ENCODE data around the gene ADAMTS3. TPM values are rescaled to one million over a fixed set of nuclear protein-coding genes. Genes with fewer than 3 reads are reported as not detected.

ADAMTS3 gene
- total and polyA plus RNA-seq, 2 experiments from 2014 or later, result 1.2 to 3.7 TPM

DNA sequence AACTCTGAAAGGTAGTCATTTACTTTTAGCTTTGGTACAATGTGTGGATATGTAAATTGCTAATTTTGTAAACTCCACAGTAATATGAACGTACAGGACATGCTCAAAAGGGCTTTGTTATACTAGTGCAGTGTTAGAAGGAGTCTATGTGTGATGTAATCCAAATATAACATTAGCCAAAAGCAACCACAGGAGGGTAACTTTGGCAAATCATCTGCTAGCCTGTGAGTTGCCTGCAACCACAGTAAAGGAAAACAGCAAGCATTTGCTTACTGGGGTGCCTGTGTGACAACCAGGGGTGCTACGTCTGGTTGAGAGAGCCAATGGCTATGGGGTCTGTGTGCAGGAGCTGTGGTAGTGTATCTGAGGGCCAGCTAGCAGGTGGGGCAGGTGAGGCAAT lies 245.8 kb downstream of the ADAMTS3 start:
- DNase-seq (ENCODE audit: low spot score), result no peak
- Mint-ChIP-seq H3K36me3 (ENCODE audit: low read depth) (no peaks in the 10 kb centered on the region), H3K27ac (peak overlapping the region; percentile 61), H3K4me1 (peaks cover 11% of the 10 kb centered on the region; the same call in 2 of the 3 replicates), H3K4me3 (no peak overlapping the region), H3K9me3 (no peaks in the 10 kb centered on the region), H3K27me3 (ENCODE audit: insufficient read depth, low read depth, poor library complexity) (no peaks in the 10 kb centered on the region)
- Histone ChIP-seq H3K36me3 (ENCODE audit: insufficient read depth) (no peaks in the 10 kb centered on the region), H3K4me1 (ENCODE audit: insufficient read depth) (peaks cover 7% of the 10 kb centered on the region; the same call in 1 of the 2 replicates), H3K79me2 (replicated peaks; ENCODE audit: insufficient read depth) (no peaks in the 10 kb centered on the region), H3F3A (replicated peaks; ENCODE audit: low read depth) (no peaks in the 10 kb centered on the region), H3K9me2 (ENCODE audit: insufficient read depth) (no peaks in the 10 kb centered on the region), H3K4me3 (no peak overlapping the region), H3K4me2 (no peak overlapping the region; the same call in 1 of the 2 replicates), H3K27me3 (ENCODE audit: insufficient read depth) (no peaks in the 10 kb centered on the region), H2AFZ (no peak overlapping the region), H3K27ac (ENCODE audit: low read depth) (no peak overlapping the region), H4K20me1 (replicated peaks; ENCODE audit: insufficient read depth) (no peaks in the 10 kb centered on the region)
- ATAC-seq, result no peak
- no peak for TF ChIP-seq ZNF114 (CRISPR knock-in tag; IDR thresholded peaks at IDR 0.05)
- no peak for TF ChIP-seq ZNF331 (CRISPR knock-in tag; IDR thresholded peaks at IDR 0.05; ENCODE audit: low read depth)
- no peak for TF ChIP-seq JUNB (IDR thresholded peaks at IDR 0.05; ENCODE audit: unreplicated experiment)
- TF ChIP-seq, protein P1, sequence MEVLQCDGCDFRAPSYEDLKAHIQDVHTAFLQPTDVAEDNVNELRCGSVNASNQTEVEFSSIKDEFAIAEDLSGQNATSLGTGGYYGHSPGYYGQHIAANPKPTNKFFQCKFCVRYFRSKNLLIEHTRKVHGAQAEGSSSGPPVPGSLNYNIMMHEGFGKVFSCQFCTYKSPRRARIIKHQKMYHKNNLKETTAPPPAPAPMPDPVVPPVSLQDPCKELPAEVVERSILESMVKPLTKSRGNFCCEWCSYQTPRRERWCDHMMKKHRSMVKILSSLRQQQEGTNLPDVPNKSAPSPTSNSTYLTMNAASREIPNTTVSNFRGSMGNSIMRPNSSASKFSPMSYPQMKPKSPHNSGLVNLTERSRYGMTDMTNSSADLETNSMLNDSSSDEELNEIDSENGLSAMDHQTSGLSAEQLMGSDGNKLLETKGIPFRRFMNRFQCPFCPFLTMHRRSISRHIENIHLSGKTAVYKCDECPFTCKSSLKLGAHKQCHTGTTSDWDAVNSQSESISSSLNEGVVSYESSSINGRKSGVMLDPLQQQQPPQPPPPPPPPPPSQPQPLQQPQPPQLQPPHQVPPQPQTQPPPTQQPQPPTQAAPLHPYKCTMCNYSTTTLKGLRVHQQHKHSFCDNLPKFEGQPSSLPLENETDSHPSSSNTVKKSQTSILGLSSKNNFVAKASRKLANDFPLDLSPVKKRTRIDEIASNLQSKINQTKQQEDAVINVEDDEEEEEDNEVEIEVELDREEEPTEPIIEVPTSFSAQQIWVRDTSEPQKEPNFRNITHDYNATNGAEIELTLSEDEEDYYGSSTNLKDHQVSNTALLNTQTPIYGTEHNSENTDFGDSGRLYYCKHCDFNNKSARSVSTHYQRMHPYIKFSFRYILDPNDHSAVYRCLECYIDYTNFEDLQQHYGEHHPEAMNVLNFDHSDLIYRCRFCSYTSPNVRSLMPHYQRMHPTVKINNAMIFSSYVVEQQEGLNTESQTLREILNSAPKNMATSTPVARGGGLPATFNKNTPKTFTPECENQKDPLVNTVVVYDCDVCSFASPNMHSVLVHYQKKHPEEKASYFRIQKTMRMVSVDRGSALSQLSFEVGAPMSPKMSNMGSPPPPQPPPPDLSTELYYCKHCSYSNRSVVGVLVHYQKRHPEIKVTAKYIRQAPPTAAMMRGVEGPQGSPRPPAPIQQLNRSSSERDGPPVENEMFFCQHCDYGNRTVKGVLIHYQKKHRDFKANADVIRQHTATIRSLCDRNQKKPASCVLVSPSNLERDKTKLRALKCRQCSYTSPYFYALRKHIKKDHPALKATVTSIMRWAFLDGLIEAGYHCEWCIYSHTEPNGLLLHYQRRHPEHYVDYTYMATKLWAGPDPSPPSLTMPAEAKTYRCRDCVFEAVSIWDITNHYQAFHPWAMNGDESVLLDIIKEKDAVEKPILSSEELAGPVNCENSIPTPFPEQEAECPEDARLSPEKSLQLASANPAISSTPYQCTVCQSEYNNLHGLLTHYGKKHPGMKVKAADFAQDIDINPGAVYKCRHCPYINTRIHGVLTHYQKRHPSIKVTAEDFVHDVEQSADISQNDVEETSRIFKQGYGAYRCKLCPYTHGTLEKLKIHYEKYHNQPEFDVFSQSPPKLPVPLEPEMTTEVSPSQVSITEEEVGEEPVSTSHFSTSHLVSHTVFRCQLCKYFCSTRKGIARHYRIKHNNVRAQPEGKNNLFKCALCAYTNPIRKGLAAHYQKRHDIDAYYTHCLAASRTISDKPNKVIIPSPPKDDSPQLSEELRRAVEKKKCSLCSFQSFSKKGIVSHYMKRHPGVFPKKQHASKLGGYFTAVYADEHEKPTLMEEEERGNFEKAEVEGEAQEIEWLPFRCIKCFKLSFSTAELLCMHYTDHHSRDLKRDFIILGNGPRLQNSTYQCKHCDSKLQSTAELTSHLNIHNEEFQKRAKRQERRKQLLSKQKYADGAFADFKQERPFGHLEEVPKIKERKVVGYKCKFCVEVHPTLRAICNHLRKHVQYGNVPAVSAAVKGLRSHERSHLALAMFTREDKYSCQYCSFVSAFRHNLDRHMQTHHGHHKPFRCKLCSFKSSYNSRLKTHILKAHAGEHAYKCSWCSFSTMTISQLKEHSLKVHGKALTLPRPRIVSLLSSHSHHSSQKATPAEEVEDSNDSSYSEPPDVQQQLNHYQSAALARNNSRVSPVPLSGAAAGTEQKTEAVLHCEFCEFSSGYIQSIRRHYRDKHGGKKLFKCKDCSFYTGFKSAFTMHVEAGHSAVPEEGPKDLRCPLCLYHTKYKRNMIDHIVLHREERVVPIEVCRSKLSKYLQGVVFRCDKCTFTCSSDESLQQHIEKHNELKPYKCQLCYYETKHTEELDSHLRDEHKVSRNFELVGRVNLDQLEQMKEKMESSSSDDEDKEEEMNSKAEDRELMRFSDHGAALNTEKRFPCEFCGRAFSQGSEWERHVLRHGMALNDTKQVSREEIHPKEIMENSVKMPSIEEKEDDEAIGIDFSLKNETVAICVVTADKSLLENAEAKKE (CRISPR knock-in tag; IDR thresholded peaks at IDR 0.05), result no peak
- TF ChIP-seq, protein P2, sequence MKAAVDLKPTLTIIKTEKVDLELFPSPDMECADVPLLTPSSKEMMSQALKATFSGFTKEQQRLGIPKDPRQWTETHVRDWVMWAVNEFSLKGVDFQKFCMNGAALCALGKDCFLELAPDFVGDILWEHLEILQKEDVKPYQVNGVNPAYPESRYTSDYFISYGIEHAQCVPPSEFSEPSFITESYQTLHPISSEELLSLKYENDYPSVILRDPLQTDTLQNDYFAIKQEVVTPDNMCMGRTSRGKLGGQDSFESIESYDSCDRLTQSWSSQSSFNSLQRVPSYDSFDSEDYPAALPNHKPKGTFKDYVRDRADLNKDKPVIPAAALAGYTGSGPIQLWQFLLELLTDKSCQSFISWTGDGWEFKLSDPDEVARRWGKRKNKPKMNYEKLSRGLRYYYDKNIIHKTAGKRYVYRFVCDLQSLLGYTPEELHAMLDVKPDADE (IDR thresholded peaks at IDR 0.05), result no peak
- TF ChIP-seq EZH2phosphoT487 (IDR thresholded peaks at IDR 0.05; ENCODE audit: unreplicated experiment), result no peak
- TF ChIP-seq CREB1 (CRISPR knock-in tag; IDR thresholded peaks at IDR 0.05; ENCODE audit: low read depth), result no peak
- TF ChIP-seq NANOG (IDR thresholded peaks at IDR 0.05; ENCODE audit: borderline replicate concordance), result no peak
- TF ChIP-seq, protein P3, sequence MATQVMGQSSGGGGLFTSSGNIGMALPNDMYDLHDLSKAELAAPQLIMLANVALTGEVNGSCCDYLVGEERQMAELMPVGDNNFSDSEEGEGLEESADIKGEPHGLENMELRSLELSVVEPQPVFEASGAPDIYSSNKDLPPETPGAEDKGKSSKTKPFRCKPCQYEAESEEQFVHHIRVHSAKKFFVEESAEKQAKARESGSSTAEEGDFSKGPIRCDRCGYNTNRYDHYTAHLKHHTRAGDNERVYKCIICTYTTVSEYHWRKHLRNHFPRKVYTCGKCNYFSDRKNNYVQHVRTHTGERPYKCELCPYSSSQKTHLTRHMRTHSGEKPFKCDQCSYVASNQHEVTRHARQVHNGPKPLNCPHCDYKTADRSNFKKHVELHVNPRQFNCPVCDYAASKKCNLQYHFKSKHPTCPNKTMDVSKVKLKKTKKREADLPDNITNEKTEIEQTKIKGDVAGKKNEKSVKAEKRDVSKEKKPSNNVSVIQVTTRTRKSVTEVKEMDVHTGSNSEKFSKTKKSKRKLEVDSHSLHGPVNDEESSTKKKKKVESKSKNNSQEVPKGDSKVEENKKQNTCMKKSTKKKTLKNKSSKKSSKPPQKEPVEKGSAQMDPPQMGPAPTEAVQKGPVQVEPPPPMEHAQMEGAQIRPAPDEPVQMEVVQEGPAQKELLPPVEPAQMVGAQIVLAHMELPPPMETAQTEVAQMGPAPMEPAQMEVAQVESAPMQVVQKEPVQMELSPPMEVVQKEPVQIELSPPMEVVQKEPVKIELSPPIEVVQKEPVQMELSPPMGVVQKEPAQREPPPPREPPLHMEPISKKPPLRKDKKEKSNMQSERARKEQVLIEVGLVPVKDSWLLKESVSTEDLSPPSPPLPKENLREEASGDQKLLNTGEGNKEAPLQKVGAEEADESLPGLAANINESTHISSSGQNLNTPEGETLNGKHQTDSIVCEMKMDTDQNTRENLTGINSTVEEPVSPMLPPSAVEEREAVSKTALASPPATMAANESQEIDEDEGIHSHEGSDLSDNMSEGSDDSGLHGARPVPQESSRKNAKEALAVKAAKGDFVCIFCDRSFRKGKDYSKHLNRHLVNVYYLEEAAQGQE (IDR thresholded peaks at IDR 0.05; ENCODE audit: unreplicated experiment), result no peak
